Prostate gland (tissue), 2 donors: ENCODE data around the gene ZBTB9.

Experiments
- POLR2A ChIP-seq: fragments of 450-650 bp; IDR thresholded peaks from one replicate; pipeline ENCODE4 v1.6.1; 2016; ENCODE audit warnings: antibody characterized with exemption, mild to moderate bottlenecking
- POLR2AphosphoS5 ChIP-seq: sonication (generic); formaldehyde crosslinking; IDR thresholded peaks from one replicate; pipeline ENCODE4 v1.6.1; 2017; ENCODE audit warnings: antibody characterized with exemption
- TF ChIP-seq, protein P1 (sequence below), 4 experiments: fragments of 200-600 bp in 2 of 4; fragments of 450-650 bp in 2 of 4; sonication (generic) in 2 of 4; IDR thresholded peaks; 1 replicate in 3 of 4; 2 replicates in 1 of 4; pipeline ENCODE4 v1.5.1; 2016 to 2019; ENCODE audit warnings: antibody characterized with exemption in 4 of 4, mild to moderate bottlenecking in 2 of 4, moderate library complexity in 2 of 4

DNA sequence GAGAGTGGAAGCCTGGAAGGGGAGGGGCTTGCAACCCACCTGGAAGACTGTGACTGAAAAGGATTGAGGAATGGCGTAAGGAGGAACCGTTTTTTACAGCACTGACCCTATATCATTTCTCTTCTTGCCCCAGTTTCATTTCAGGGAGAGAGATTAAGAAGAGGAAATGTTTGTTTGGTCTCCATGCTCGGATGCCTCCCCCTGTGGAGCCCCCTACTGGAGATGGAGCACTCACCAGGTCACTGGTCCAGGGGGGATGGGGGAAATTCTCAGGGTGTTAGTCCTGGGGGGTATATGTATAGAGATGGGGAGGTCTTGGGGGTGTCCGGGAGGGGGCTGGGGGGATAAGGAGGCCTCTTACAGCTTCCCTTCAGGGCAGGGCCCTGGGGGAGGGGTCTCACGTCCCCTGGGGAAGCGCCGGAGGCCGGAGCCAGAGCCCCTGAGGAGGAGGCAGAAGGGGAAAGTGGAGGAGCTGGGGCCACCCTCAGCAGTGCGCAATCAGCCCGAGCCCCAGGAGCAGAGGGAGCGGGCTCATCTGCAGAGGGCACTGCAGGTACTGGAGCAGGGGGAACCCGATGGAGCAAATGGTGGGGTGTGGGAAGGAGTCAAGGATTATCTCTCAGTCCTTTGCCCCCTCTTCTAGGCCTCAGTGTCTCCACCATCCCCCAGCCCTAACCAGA, 39.6 kb upstream of the ZBTB9 start:
- TF ChIP-seq POLR2A (no peak), POLR2AphosphoS5 (no peak)
- TF ChIP-seq, protein P1, sequence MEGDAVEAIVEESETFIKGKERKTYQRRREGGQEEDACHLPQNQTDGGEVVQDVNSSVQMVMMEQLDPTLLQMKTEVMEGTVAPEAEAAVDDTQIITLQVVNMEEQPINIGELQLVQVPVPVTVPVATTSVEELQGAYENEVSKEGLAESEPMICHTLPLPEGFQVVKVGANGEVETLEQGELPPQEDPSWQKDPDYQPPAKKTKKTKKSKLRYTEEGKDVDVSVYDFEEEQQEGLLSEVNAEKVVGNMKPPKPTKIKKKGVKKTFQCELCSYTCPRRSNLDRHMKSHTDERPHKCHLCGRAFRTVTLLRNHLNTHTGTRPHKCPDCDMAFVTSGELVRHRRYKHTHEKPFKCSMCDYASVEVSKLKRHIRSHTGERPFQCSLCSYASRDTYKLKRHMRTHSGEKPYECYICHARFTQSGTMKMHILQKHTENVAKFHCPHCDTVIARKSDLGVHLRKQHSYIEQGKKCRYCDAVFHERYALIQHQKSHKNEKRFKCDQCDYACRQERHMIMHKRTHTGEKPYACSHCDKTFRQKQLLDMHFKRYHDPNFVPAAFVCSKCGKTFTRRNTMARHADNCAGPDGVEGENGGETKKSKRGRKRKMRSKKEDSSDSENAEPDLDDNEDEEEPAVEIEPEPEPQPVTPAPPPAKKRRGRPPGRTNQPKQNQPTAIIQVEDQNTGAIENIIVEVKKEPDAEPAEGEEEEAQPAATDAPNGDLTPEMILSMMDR (IDR thresholded peaks at IDR 0.05) = no peak
